Measurements from ENCODE around the gene TRIM21. TPM values are rescaled to one million over a fixed set of nuclear protein-coding genes. Genes with fewer than 3 reads are reported as not detected.

The TRIM21 gene
- 10 to 100 TPM in 1 of 2 donors, 1 to 10 TPM in 1; 6.0 to 10.9 TPM for total RNA-seq

DNA sequence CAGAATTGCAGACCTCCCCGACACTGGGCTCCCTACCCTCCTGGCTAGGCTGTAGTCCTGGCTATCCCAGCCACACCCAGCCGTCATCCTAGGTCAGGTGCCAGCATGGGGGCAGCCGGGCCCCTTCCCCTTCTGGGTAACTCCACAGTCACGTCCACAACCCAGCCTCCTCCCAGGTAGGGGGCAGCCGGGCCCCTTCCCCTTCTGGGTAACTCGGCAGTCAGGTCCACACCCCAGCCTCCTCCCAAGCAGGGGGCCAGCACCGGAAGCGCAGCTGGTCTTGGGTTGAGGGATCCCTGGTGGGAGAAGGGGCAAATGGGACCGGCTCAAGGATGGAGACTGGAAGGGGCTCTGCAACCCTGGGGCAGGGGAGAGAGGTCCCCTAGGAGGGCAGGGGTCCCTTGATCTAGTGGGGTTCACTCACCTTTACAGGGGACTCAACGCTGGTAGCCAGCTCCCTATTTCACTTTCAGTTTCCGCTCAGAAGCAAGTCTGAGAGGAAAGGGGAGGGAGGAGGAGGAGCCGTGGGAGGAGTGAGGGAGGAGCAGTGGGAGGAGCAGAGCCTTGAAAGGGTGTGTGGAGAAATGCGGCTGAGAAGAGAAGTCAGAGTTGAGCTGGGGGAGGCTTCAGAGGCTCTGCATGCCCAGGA, at the start of gene TRIM21:
TSS of gene TRIM21 (minus strand) at position 494 of the 649 bp plus-strand sequence. CDS start 3,293 bp downstream, outside the sequence.
- Histone ChIP-seq H3K27me3 (no peaks in the 10 kb centered on the region), H3K4me1 (peaks cover 12% of the 10 kb centered on the region), H3K27ac (peak within 1 kb of the TSS; percentile 32 to 81 (median 70)), H3K36me3 (replicated peaks in 1 of 2; ENCODE audit: insufficient read depth in 1 of 2, low read depth in 2 of 2) (peaks cover 0 to 8% of the 10 kb centered on the region in 2 donors), H3K9me3 (no peaks in the 10 kb centered on the region), H3K4me3 (peak within 1 kb of the TSS; percentile 32 to 91)
- intact Hi-C loops (cut with DNase I), result no loop called here
- TF ChIP-seq, protein P1, sequence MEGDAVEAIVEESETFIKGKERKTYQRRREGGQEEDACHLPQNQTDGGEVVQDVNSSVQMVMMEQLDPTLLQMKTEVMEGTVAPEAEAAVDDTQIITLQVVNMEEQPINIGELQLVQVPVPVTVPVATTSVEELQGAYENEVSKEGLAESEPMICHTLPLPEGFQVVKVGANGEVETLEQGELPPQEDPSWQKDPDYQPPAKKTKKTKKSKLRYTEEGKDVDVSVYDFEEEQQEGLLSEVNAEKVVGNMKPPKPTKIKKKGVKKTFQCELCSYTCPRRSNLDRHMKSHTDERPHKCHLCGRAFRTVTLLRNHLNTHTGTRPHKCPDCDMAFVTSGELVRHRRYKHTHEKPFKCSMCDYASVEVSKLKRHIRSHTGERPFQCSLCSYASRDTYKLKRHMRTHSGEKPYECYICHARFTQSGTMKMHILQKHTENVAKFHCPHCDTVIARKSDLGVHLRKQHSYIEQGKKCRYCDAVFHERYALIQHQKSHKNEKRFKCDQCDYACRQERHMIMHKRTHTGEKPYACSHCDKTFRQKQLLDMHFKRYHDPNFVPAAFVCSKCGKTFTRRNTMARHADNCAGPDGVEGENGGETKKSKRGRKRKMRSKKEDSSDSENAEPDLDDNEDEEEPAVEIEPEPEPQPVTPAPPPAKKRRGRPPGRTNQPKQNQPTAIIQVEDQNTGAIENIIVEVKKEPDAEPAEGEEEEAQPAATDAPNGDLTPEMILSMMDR (IDR thresholded peaks at IDR 0.05), result no peak
- TF ChIP-seq POLR2A (IDR thresholded peaks at IDR 0.05), result peak in 2 of 3 donors; percentile 64 to 69
- ATAC-seq (peak; percentile 98), DNase-seq (peak; percentile 82 to 90 (median 86))
- 0 to 1% methylated on average over 7 to 13 of the region's 13 CpGs for WGBS, 2 donors

DNA sequence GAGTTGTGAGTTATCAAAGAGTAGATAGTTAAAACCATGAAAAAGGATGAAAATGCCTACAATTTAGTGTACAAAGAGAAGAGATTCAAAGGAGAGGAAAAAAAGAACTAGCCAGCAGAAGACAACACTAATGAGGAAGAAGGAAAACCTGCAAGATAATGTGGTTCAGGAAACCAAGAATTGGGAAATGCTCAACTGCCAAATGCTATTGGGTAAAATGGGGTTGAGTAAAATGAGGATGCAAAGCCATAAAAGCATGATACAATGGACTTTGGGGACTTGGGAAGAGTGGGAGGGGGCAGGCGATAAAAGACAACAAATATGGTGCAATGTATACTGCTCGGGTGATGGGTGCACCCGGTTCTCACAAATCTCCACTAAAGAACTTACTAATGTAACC, 48.0 kb upstream of the TRIM21 start:
- intact Hi-C loops (cut with DNase I), result no loop called here
- H3K9me3 ChIP-seq, result no peaks in the 10 kb centered on the region
- 73 to 88% methylated on average over 3 of the region's 3 CpGs for WGBS, 2 donors
- no peaks in the 10 kb centered on the region for H3K36me3 ChIP-seq (replicated peaks in 1 of 2; ENCODE audit: insufficient read depth in 1 of 2, low read depth in 2 of 2)
- no peaks in the 10 kb centered on the region for H3K27me3 ChIP-seq
- no peak for TF ChIP-seq POLR2A (IDR thresholded peaks at IDR 0.05)
- TF ChIP-seq, protein P1 (IDR thresholded peaks at IDR 0.05), result no peak
- ATAC-seq (no peak), DNase-seq (no peak)
- no peak overlapping the region for H3K4me3 ChIP-seq
- no peak overlapping the region for H3K27ac ChIP-seq
- H3K4me1 ChIP-seq, result no peaks in the 10 kb centered on the region

DNA sequence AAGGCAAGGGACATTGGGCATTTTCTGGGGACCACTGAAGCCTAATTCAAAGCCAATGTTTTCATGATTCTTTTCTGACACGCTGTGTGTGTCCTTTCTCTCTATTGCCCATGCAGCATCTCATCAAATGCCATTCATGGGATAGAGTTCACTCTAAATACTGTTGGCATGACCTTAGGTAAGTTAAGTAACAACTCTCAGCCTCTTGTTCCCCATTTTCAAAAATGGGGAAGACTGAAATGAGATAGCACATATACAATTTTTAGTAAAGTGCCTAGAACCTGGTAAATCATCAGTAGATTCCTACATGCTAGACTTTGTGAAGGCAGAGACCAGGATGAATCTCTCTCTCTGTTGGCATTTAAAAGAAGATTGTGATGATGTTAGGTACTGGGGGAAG, 42.9 kb upstream of the TRIM21 start:
- TF ChIP-seq, protein P1 (IDR thresholded peaks at IDR 0.05), result no peak
- no peak for TF ChIP-seq POLR2A (IDR thresholded peaks at IDR 0.05)
- Histone ChIP-seq H3K9me3 (no peaks in the 10 kb centered on the region), H3K36me3 (replicated peaks in 1 of 2; ENCODE audit: insufficient read depth in 1 of 2, low read depth in 2 of 2) (no peaks in the 10 kb centered on the region), H3K4me3 (no peak overlapping the region), H3K27me3 (no peaks in the 10 kb centered on the region), H3K27ac (no peak overlapping the region), H3K4me1 (no peaks in the 10 kb centered on the region)
- ATAC-seq (no peak), DNase-seq (no peak)
- intact Hi-C loops (cut with DNase I), result no loop called here
- 75 to 95% methylated on average over 1 of the region's 1 CpG for WGBS, 2 donors

DNA sequence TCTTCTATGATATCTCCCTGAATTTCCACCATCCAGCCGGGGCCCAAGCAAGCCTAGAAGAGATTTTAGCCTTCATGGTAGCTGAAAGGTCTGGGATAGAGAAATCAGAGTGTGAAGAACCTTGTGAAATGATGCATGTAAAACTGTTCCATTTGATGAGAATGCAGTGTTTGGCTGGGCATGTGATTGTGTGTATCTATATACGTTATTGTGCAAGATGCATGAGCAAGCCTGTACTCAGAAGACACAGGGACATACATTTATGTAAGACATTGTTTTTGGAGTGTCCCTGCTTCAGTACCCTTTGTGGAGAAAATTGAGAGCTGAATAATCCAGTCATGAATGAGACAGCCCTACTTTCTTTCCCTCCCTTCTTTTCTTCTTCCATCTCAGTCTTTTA, 40.4 kb upstream of the TRIM21 start:
- intact Hi-C loops (cut with DNase I), result no loop called here

More for the DNA sequence above, 40.4 kb upstream of the TRIM21 start:
- ATAC-seq (no peak), DNase-seq (no peak)
- TF ChIP-seq POLR2A (IDR thresholded peaks at IDR 0.05), result no peak
- TF ChIP-seq, protein P1 (IDR thresholded peaks at IDR 0.05), result no peak
- H3K27me3 ChIP-seq, result no peaks in the 10 kb centered on the region
- no peak overlapping the region for H3K4me3 ChIP-seq
- H3K4me1 ChIP-seq, result no peaks in the 10 kb centered on the region
- no peaks in the 10 kb centered on the region for H3K9me3 ChIP-seq
- WGBS, 2 donors, result 64 to 69% methylated on average over 2 of the region's 2 CpGs
- no peaks in the 10 kb centered on the region for H3K36me3 ChIP-seq (replicated peaks in 1 of 2; ENCODE audit: insufficient read depth in 1 of 2, low read depth in 2 of 2)
- H3K27ac ChIP-seq, result no peak overlapping the region
